SU-DHL-6 (cell line): Measurements from ENCODE around the gene IGSF8.

Source experiments
- H2AFZ ChIP-seq: fragments of 200-600 bp; sonication (generic); 2 replicates; pipeline ENCODE4 v1.6.1; 2014; ENCODE audit warnings: low read depth, mild to moderate bottlenecking, moderate library complexity, mixed read lengths, antibody characterized with exemption, low read length; ENCODE audit not compliant: severe bottlenecking
- H3F3A ChIP-seq: fragments of 200-600 bp; shearing (Covaris generic); 2 replicates; pipeline ENCODE4 v1.6.0; 2016; ENCODE audit warnings: antibody characterized with exemption, mild to moderate bottlenecking; ENCODE audit not compliant: insufficient read depth
- H3K27ac ChIP-seq: fragments of 200-600 bp; sonication (generic); 2 replicates; pipeline ENCODE4 v1.5.1; 2016; ENCODE audit warnings: low read depth, mild to moderate bottlenecking, low read length, moderate library complexity, mixed read lengths
- H3K27me3 ChIP-seq: fragments of 200-600 bp; sonication (generic), shearing (Covaris generic); 2 replicates; pipeline ENCODE4 v1.6.0; 2014; ENCODE audit warnings: mild to moderate bottlenecking, low read length
- H3K36me3 ChIP-seq: fragments of 200-600 bp; sonication (generic); 2 replicates; pipeline ENCODE4 v1.6.1; 2014; ENCODE audit warnings: mild to moderate bottlenecking, low read length, mixed read lengths
- H3K4me2 ChIP-seq: fragments of 300-600, 200-600 bp; shearing (Covaris generic), sonication (generic); 2 replicates; pipeline ENCODE4 v1.6.0; 2014; ENCODE audit warnings: low read length, low read depth, mild to moderate bottlenecking; ENCODE audit not compliant: poor library complexity, severe bottlenecking
- H3K4me3 ChIP-seq: fragments of 200-600 bp; sonication (generic); 2 replicates; pipeline ENCODE4 v1.5.1; 2014; ENCODE audit warnings: antibody characterized with exemption, low read length, mild to moderate bottlenecking, mixed read lengths; ENCODE audit not compliant: insufficient read depth, poor library complexity, severe bottlenecking
- H3K79me2 ChIP-seq: fragments of 200-600 bp; sonication (generic); 2 replicates; pipeline ENCODE4 v1.6.1; 2014; ENCODE audit warnings: mild to moderate bottlenecking, low read length, moderate library complexity; ENCODE audit not compliant: insufficient read depth
- H3K9ac ChIP-seq: fragments of 200-600 bp; sonication (generic); 2 replicates; pipeline ENCODE4 v1.7.0; 2014; ENCODE audit warnings: mild to moderate bottlenecking, low read length
- H3K9me2 ChIP-seq: fragments of 200-600 bp; sonication (generic); replicated peaks from 2 replicates; pipeline ENCODE4 v1.6.1; 2014; ENCODE audit warnings: low read length; ENCODE audit not compliant: insufficient read depth
- H3K9me3 ChIP-seq: fragments of 200-600 bp; sonication (generic); 2 replicates; pipeline ENCODE4 v1.6.1; 2014; ENCODE audit warnings: low read length, mixed read lengths; ENCODE audit not compliant: insufficient read depth
- H4K20me1 ChIP-seq: fragments of 200-600 bp; sonication (generic); 2 replicates; pipeline ENCODE4 v1.6.1; 2014; ENCODE audit warnings: low read depth, mild to moderate bottlenecking, antibody characterized with exemption, low read length, moderate library complexity, mixed read lengths
- CTCF ChIP-seq: fragments of 200-600 bp; sonication (generic); IDR thresholded peaks from one replicate; pipeline ENCODE4 v1.5.1; 2017; ENCODE audit warnings: antibody characterized with exemption, mild to moderate bottlenecking, low read length, moderate library complexity; ENCODE audit not compliant: insufficient read depth, poor library complexity, severe bottlenecking
- EZH2phosphoT487 ChIP-seq: fragments of 200-600 bp; sonication (generic), shearing (Covaris generic); conservative IDR thresholded peaks from 2 replicates; pipeline ENCODE4 v1.6.1; 2018; ENCODE audit warnings: mild to moderate bottlenecking, antibody characterized with exemption, low read length, moderate library complexity, mixed read lengths

IGSF8 gene

GRCh38 chr1:160144921-160145320 lies 46.5 kb upstream of the IGSF8 start:
- no peak overlapping the region for H3K4me2 ChIP-seq
- H3F3A ChIP-seq: no peaks in the 10 kb centered on the region
- H3K27ac ChIP-seq: no peak overlapping the region
- no peaks in the 10 kb centered on the region for H3K36me3 ChIP-seq
- no peaks in the 10 kb centered on the region for H3K27me3 ChIP-seq
- H3K79me2 ChIP-seq: no peaks in the 10 kb centered on the region
- no peaks in the 10 kb centered on the region for H4K20me1 ChIP-seq
- H3K9me2 ChIP-seq: no peaks in the 10 kb centered on the region
- H3K4me3 ChIP-seq: no peak overlapping the region
- H2AFZ ChIP-seq: no peak overlapping the region
- no peak overlapping the region for H3K9ac ChIP-seq
- no peaks in the 10 kb centered on the region for H3K9me3 ChIP-seq
- TF ChIP-seq CTCF: no peak
- no peak for TF ChIP-seq EZH2phosphoT487

GRCh38 chr1:160143695-160144094 lies 45.3 kb upstream of the IGSF8 start:
- Histone ChIP-seq H3K9ac (no peak overlapping the region), H3K27me3 (no peaks in the 10 kb centered on the region), H3K4me3 (no peak overlapping the region), H4K20me1 (no peaks in the 10 kb centered on the region), H3F3A (no peaks in the 10 kb centered on the region), H3K9me2 (no peaks in the 10 kb centered on the region), H2AFZ (no peak overlapping the region), H3K79me2 (no peaks in the 10 kb centered on the region), H3K9me3 (no peaks in the 10 kb centered on the region), H3K27ac (no peak overlapping the region), H3K4me2 (no peak overlapping the region), H3K36me3 (no peaks in the 10 kb centered on the region)
- TF ChIP-seq CTCF (no peak), EZH2phosphoT487 (no peak)

GRCh38 chr1:160139840-160140239 lies 41.4 kb upstream of the IGSF8 start:
- no peak overlapping the region for H3K27ac ChIP-seq
- TF ChIP-seq EZH2phosphoT487: no peak
- no peaks in the 10 kb centered on the region for H3K36me3 ChIP-seq
- no peak overlapping the region for H3K4me3 ChIP-seq
- H3K9me2 ChIP-seq: no peaks in the 10 kb centered on the region
- no peaks in the 10 kb centered on the region for H3F3A ChIP-seq
- H3K9me3 ChIP-seq: no peaks in the 10 kb centered on the region
- no peak overlapping the region for H3K9ac ChIP-seq
- no peak overlapping the region for H3K4me2 ChIP-seq
- H4K20me1 ChIP-seq: no peaks in the 10 kb centered on the region
- no peaks in the 10 kb centered on the region for H3K79me2 ChIP-seq
- no peaks in the 10 kb centered on the region for H3K27me3 ChIP-seq
- no peak overlapping the region for H2AFZ ChIP-seq

- Histone ChIP-seq H3K9me3 (no peaks in the 10 kb centered on the region), H3K79me2 (no peaks in the 10 kb centered on the region), H3F3A (no peaks in the 10 kb centered on the region), H3K27ac (no peak overlapping the region), H3K4me2 (no peak overlapping the region), H3K27me3 (no peaks in the 10 kb centered on the region), H3K9ac (no peak overlapping the region), H3K4me3 (no peak overlapping the region), H3K9me2 (no peaks in the 10 kb centered on the region), H4K20me1 (no peaks in the 10 kb centered on the region), H3K36me3 (no peaks in the 10 kb centered on the region), H2AFZ (no peak overlapping the region)
- no peak for TF ChIP-seq CTCF
- TF ChIP-seq EZH2phosphoT487: no peak
These were observed 38.9 kb upstream of the IGSF8 start for GRCh38 chr1:160137216-160137862.
